Measurements from ENCODE around the gene BMPR2.
A peak's percentile ranks its signal among the peaks of the same experiment; 100 is the strongest.
"Not testable (repeated sequence)": the region's sequence is repeated elsewhere in the genome, so short reads cannot be mapped to it uniquely, and the experiment has no call there.

BMPR2 gene

DNA sequence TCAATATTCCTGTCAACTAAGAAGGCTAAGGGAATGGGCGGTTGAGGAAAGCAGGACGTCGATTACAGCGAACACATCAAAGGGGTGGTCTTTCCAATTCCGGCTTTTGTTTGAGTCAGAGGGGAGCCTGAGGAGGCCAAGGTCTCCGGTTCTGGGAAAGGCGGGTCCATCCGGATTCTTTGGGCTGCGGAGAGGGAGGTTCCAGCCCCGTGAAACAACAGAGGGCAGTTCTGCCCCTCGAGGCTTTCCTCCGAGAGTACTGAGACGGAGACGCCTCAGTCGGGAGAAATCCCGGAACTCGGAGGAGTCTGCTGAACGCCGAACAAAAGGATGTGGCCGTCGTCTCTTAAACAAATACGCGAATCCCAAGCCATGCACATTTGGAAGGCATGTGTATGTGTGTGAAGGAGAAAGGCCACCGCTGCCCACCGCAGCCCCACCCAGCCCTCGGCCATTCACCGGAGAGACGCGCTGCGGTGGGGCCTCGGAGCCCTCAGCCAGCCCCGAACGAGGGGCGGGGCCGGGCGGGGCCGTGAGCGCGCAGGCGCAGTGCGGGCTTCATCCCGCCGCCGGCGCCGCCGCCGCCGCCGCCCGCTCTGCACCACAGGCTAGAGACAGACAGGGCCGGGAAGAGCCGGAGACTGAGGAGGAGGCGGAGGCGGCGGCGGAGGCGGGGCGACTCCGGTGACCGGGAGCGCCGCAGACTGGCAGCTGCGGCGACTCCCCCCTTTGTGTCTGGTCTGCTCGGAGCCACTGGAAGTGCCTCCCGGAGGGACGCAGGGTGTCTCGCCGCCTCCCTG is at the start of gene BMPR2:
Gene BMPR2, plus strand, starts transcription at position 719 of the 800 bp plus-strand sequence. CDS start 1,148 bp downstream, outside the sequence.
- H3K4me3 ChIP-seq (ENCODE audit: low read depth, low read length) = peak within 1 kb of the TSS; percentile 89

GRCh38 chr2:202327858-202328257 is 48.3 kb upstream of the BMPR2 start:
- no peak overlapping the region for H3K4me3 ChIP-seq (ENCODE audit: low read depth, low read length)

GRCh38 chr2:202335791-202336467 is 40.2 kb upstream of the BMPR2 start:
- H3K4me3 ChIP-seq (ENCODE audit: low read depth, low read length) = no peak overlapping the region

DNA sequence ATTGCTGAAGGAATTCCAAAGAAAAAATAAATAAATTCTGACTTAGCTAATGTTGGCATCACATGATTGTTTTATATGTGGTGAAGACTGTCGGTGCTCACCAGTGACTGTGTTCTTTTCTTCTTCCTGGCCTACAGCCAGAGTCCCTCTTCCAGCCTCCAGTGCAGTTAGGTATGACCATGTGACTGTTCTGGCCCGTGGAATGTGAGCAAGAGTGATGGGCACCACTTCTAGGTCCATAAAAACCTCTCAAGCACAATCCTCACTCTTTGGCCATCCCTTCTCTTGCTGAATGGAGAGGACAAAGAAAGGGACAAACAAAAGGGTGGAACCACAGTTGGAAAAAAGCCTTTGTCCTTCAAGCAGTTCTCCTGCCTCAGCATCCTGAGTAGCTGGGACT is 39.0 kb upstream of the BMPR2 start:
- no peak overlapping the region for H3K4me3 ChIP-seq (ENCODE audit: low read depth, low read length)

- H3K4me3 ChIP-seq (ENCODE audit: low read depth, low read length) = no peak overlapping the region
Observed at GRCh38 chr2:202337706-202338346, 38.3 kb upstream of the BMPR2 start.

DNA sequence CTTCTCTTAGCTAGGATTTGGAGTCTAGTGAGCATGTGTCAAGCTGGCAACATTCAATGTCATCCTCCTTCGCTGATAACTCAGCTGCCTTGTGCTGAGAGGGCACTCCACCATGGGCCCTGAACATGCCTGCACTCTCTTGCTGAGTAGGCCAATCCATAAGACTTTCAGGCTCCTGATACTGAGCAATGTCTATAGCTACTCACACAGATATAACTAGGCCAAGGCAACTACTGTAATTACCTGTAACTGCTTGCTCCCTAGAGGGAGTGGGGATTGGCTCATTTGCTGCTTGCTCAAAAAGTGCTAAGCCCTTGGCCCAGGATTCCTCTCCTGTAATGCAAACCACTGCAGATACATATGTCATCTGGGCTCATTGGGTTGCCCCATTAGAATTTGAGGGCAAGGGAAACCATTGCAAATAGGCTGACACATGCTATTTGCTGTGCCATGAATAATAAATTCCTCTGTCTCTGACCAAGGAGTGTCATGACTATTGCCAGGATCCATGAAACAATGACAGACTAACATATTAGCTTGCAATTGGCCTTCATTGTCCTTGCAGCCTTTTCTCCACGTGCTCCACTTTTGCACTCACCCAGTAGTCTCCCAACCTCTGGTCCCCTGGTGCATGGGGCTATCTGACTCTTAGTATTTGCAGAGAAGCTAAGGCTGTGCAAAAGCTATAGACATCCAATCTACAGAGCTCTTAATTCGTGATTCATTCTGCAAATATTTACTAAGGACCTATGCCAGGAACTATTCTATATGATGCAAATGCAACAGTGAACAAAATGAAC is 36.9 kb upstream of the BMPR2 start:
- no peak overlapping the region for H3K4me3 ChIP-seq (ENCODE audit: low read depth, low read length)

GRCh38 chr2:202344178-202344577 is 31.9 kb upstream of the BMPR2 start:
- H3K4me3 ChIP-seq (ENCODE audit: low read depth, low read length) = no peak overlapping the region

DNA sequence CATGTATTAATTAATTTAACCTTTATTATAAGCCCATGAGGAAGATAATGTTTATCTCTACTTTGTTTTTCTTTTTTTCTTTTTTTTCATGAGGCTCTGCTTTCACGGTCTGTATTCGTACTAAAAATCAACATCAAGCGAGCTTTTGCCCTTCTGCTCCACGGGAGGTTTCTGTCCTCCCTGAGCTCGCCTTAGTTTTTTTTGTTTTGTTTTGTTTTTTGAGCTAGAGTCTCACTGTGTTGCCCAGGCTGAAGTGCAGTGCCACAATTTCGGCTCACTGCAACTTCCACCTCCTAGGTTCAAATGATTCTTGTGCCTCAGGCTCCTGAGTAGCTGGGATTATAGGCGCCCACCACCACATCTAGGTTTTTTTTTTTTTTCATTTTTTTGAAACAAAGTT is 29.9 kb upstream of the BMPR2 start:
- H3K4me3 ChIP-seq (ENCODE audit: low read depth, low read length) = no peak overlapping the region

- H3K4me3 ChIP-seq (ENCODE audit: low read depth, low read length) = no peak overlapping the region
Observed at GRCh38 chr2:202353430-202353829, 22.7 kb upstream of the BMPR2 start.

DNA sequence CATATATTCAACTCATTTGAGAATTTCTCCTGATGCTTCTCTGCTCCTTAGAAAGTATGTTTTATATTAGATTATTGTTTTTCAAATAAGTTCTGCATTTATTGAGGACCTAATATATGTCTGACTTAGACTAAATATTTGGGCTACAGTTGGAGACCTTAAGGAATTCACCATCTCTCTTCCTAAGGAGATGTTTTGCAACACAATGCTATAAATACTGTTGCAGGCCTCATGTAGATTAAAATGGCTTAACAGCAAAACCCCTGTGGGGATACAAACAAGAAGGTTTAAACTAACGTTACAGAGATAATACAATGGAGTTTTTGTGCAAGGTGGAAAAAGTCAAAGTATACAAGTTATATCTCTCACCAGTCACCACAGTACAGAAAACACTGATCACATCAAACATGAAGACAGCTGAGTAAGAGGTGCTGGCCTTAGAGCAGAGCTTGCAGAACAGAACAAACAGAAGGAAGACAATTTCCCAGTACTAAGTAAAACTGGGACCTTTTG is 20.1 kb upstream of the BMPR2 start:
- H3K4me3 ChIP-seq (ENCODE audit: low read depth, low read length) = no peak overlapping the region

DNA sequence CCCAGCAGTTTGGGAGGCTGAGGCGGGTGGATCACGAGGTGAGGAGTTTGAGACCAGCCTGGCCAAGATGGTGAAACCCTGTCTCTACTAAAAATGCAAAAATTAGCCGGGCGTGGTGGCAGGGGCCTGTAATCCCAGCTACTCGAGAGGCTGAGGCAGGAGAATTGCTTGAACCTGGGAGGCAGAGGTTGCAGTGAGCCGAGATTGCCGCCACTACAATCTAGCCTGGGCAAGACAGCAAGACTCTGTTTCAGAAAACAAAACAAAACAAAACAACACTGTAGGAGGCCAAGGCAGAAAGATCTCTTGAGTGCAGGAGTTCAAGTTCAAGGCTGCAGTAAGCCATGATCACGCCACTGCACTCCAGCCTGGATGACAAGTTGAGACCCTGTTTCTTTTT is 17.2 kb upstream of the BMPR2 start:
- not testable (repeated sequence) for H3K4me3 ChIP-seq (ENCODE audit: low read depth, low read length)

DNA sequence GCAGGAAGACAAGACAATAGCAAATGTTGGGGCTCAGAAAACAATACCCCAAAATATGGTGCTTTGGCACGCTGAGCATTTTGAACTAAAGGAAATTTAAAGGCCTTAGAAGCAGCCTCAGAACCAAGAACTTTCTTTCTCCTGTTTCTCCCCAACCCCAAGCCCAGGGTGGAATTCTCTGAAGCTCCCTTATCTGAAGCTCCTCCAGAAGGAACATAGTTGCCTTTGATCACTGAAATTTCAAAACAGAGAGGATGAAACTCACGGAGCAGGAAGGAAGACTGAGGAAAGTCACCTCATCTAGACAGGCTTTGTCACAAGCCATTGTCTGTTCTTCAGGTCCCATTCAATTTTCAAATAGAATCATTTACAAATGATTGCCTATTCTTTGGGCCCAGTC is 15.5 kb upstream of the BMPR2 start:
- no peak overlapping the region for H3K4me3 ChIP-seq (ENCODE audit: low read depth, low read length)

- no peak overlapping the region for H3K4me3 ChIP-seq (ENCODE audit: low read depth, low read length)
Observed at GRCh38 chr2:202361108-202361507, 15.0 kb upstream of the BMPR2 start.

DNA sequence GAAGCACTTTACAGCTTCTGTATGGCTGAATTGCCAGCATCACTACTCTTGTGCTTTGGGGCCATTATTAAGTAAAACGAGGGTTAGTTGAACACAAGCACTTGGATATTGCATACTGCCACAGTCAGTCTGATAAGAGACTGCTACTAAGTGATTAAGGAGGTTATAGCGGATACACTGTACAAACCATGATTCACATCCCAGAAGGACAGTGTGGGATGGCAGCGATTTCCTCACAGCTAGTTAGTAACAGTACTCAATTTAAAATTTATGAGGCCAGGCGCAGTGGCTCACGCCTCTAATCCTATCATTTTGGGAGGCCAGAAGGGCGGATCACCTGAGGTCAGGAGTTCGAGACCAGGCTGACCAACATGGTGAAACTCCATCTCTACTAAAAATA is 2.6 kb upstream of the BMPR2 start:
- no peak overlapping the region for H3K4me3 ChIP-seq (ENCODE audit: low read depth, low read length)

GRCh38 chr2:202374383-202374782 is 1.7 kb upstream of the BMPR2 start:
- not testable (repeated sequence) for H3K4me3 ChIP-seq (ENCODE audit: low read depth, low read length)

- peak overlapping the region; percentile 70 for H3K4me3 ChIP-seq (ENCODE audit: low read depth, low read length)
Observed at GRCh38 chr2:202375033-202375608, 1.0 kb upstream of the BMPR2 start.

DNA sequence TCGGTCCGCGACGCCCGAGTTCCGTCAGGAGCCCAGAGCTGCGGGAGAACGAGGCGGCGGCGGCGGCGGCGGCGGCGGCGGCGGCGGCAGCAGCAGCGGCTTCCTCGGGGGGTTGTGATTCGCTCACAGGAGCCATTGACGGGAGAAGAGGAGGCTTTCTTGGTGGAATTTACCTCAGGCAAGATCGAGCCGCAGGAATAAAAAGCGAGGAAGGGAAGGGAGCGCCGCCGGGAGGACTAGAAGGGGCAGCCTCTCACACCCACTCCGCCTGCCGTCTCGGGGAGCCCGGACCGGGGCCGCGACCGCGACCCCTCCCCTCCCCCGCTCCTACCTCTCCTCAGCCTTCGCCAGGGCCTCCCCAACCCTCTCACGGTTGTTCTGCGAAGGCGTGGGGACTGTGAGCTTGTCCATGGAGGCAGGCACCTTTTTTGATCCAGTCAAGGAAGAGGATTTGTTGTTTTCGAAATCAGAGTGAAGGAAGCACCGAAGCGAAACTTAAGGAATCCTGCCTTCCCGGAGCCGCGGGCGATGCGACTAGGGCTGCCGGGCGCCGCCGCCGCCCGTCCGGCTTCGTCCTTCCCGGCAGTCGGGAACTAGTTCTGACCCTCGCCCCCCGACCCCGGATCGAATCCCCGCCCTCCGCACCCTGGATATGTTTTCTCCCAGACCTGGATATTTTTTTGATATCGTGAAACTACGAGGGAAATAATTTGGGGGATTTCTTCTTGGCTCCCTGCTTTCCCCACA is 506 bp downstream of the BMPR2 start:
- H3K4me3 ChIP-seq (ENCODE audit: low read depth, low read length) = peak overlapping the region; percentile 89

DNA sequence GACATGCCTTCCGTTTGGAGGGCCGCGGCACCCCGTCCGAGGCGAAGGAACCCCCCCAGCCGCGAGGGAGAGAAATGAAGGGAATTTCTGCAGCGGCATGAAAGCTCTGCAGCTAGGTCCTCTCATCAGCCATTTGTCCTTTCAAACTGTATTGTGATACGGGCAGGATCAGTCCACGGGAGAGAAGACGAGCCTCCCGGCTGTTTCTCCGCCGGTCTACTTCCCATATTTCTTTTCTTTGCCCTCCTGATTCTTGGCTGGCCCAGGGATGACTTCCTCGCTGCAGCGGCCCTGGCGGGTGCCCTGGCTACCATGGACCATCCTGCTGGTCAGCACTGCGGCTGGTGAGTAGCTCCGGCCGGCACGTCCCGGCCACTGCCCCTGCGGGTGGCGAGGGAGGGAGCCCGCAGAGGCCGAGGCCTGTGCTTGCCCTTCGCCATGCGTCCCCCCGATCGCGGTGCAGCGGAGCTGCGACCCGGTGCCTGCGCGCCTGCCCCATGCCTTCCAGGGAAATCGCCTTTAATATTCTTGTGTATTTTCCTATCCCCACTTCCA is 1.2 kb downstream of the BMPR2 start:
- H3K4me3 ChIP-seq (ENCODE audit: low read depth, low read length) = peak overlapping the region; percentile 89

- peak overlapping the region; percentile 89 for H3K4me3 ChIP-seq (ENCODE audit: low read depth, low read length)
Observed at GRCh38 chr2:202378001-202378400, 1.9 kb downstream of the BMPR2 start.
